ENCODE measurements around the gene USHBP1. TPM values are rescaled to one million over a fixed set of nuclear protein-coding genes. Genes with fewer than 3 reads are reported as not detected.
A peak's percentile ranks its signal among the peaks of the same experiment; 100 is the strongest.

The USHBP1 gene
- total RNA-seq, 1 experiment from 2014 or later = 12.3 TPM

- ATAC-seq = peak; percentile 4
- Mint-ChIP-seq H3K9me3 (no peaks in the 10 kb centered on the region), H3K27me3 (ENCODE audit: low read depth) (no peaks in the 10 kb centered on the region), H3K27ac (peak overlapping the region; percentile 95), H3K36me3 (no peaks in the 10 kb centered on the region), H3K4me3 (peak overlapping the region; percentile 97), H3K4me1 (peaks cover 49% of the 10 kb centered on the region)
- peak; percentile 58 for DNase-seq (ENCODE audit: low spot score)
- CTCF ChIA-PET = interaction anchor here (1.4 to 3.7 kb wide), 5 partner anchors 8 to 529 kb away, joined by 3 to 11 read pairs (median 6); no protein-coding TSS in a partner anchor
- TF ChIP-seq HMGXB4 (CRISPR knock-in tag; IDR thresholded peaks at IDR 0.05) = peak; percentile 53; the same call in 1 of the 2 replicates
- no peak for TF ChIP-seq ZNF317 (CRISPR knock-in tag; IDR thresholded peaks at IDR 0.05; ENCODE audit: borderline replicate concordance, low read depth)
- TF ChIP-seq NR2C2 (CRISPR knock-in tag; IDR thresholded peaks at IDR 0.05) = no peak
- 0 out of 2 replicates have a peak, but pooled peaks have one; percentile 32 for TF ChIP-seq ZNF121 (CRISPR knock-in tag; IDR thresholded peaks at IDR 0.05)
- no peak for TF ChIP-seq NR3C1 (CRISPR knock-in tag; conservative IDR thresholded peaks at IDR 0.05; ENCODE audit: low read depth)
- TF ChIP-seq GABPB1 (CRISPR knock-in tag; IDR thresholded peaks at IDR 0.05) = no peak
- no peak for TF ChIP-seq ATF1 (CRISPR knock-in tag; IDR thresholded peaks at IDR 0.05)
- no peak for TF ChIP-seq JUN (CRISPR knock-in tag; IDR thresholded peaks at IDR 0.05)
- no peak for TF ChIP-seq JAZF1 (CRISPR knock-in tag; IDR thresholded peaks at IDR 0.05)
- TF ChIP-seq, protein P1, sequence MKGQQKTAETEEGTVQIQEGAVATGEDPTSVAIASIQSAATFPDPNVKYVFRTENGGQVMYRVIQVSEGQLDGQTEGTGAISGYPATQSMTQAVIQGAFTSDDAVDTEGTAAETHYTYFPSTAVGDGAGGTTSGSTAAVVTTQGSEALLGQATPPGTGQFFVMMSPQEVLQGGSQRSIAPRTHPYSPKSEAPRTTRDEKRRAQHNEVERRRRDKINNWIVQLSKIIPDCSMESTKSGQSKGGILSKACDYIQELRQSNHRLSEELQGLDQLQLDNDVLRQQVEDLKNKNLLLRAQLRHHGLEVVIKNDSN (CRISPR knock-in tag; IDR thresholded peaks at IDR 0.05) = peak; percentile 35; the same call in 1 of the 2 replicates
- TF ChIP-seq FOXK1 (CRISPR knock-in tag; IDR thresholded peaks at IDR 0.05) = no peak
- POLR2A ChIA-PET = interaction anchor here (1.0 to 2.3 kb wide), 5 partner anchors 8 to 29 kb away, joined by 3 to 9 read pairs (median 6); partner anchors contain the start of gene USE1
These were observed 20.5 kb downstream of the USHBP1 start for GRCh38 chr19:17243830-17244617.

GRCh38 chr19:17243211-17243829, 21.2 kb downstream of the USHBP1 start:
- H3K27me3 Mint-ChIP-seq (ENCODE audit: low read depth) = no peaks in the 10 kb centered on the region
- peaks cover 3% of the 10 kb centered on the region for H3K36me3 Mint-ChIP-seq
- ChIA-PET CTCF (interaction anchor here (0.6 to 3.7 kb wide), 9 partner anchors 8 to 529 kb away, joined by 3 to 11 read pairs (median 4); partner anchors contain the start of gene OCEL1), POLR2A (interaction anchor here (0.7 to 2.3 kb wide), 4 partner anchors 12 to 28 kb away, joined by 3 to 9 read pairs (median 4); partner anchors contain the start of gene USE1)
- peaks cover 42% of the 10 kb centered on the region for H3K4me1 Mint-ChIP-seq
- H3K9me3 Mint-ChIP-seq = no peaks in the 10 kb centered on the region
- H3K4me3 Mint-ChIP-seq = peak overlapping the region; percentile 97
- ATAC-seq (no peak), DNase-seq (ENCODE audit: low spot score) (no peak)
- H3K27ac Mint-ChIP-seq = peak overlapping the region; percentile 89
- no peak for TF ChIP-seq FOXP1 (CRISPR knock-in tag; IDR thresholded peaks at IDR 0.05; ENCODE audit: borderline replicate concordance)
- TF ChIP-seq ZNF532 (CRISPR knock-in tag; IDR thresholded peaks at IDR 0.05; ENCODE audit: borderline replicate concordance) = no peak
- TF ChIP-seq SP1 (CRISPR knock-in tag; conservative IDR thresholded peaks at IDR 0.05) = no peak
- TF ChIP-seq ETV6 (CRISPR knock-in tag; IDR thresholded peaks at IDR 0.05) = no peak
- no peak for TF ChIP-seq ARID4B (CRISPR knock-in tag; IDR thresholded peaks at IDR 0.05; ENCODE audit: borderline replicate concordance)
- TF ChIP-seq NR1H2 (CRISPR knock-in tag; IDR thresholded peaks at IDR 0.05) = no peak
- no peak for TF ChIP-seq ZNF219 (CRISPR knock-in tag; IDR thresholded peaks at IDR 0.05; ENCODE audit: borderline replicate concordance)
- no peak for TF ChIP-seq ZNF396 (CRISPR knock-in tag; IDR thresholded peaks at IDR 0.05; ENCODE audit: borderline replicate concordance)
- TF ChIP-seq CBFB (CRISPR knock-in tag; IDR thresholded peaks at IDR 0.05; ENCODE audit: low read depth) = no peak
- no peak for TF ChIP-seq ZNF423 (CRISPR knock-in tag; IDR thresholded peaks at IDR 0.05)
- no peak for TF ChIP-seq MYBL2 (CRISPR knock-in tag; IDR thresholded peaks at IDR 0.05)

Measured in WTC11 (cell line).